ENCODE results near the gene ARHGEF2. TPM values are rescaled to one million over a fixed set of nuclear protein-coding genes. Genes with fewer than 3 reads are reported as not detected.
A peak's percentile ranks its signal among the peaks of the same experiment; 100 is the strongest.

ARHGEF2 gene
- total and polyA plus RNA-seq, 2 of the 13 experiments (the other 11 are each of a cell fraction or from before 2014, with no cell fraction given) = 16.1 to 32.1 TPM

- TF ChIP-seq ARID4A (CRISPR knock-in tag; IDR thresholded peaks at IDR 0.05; ENCODE audit: borderline replicate concordance) (peak; percentile 36), GABPA (IDR thresholded peaks at IDR 0.05; ENCODE audit: low read depth, low read length) (0 out of 2 replicates have a peak, but pooled peaks have one; percentile 11), GABPA (CRISPR knock-in tag; IDR thresholded peaks at IDR 0.05; ENCODE audit: low read depth) (peak; percentile 56; the same call in 1 of the 2 replicates), ZNF768 (CRISPR knock-in tag; IDR thresholded peaks at IDR 0.05) (0 out of 2 replicates have a peak, but pooled peaks have one; percentile 20), IRF9 (CRISPR knock-in tag; IDR thresholded peaks at IDR 0.05; ENCODE audit: borderline replicate concordance) (peak; percentile 52; the same call in 1 of the 2 replicates), ZMYM3 (CRISPR knock-in tag; IDR thresholded peaks at IDR 0.05) (no peak), HDAC2 (CRISPR knock-in tag; IDR thresholded peaks at IDR 0.05) (0 out of 2 replicates have a peak, but pooled peaks have one; percentile 16), PRDM15 (CRISPR knock-in tag; IDR thresholded peaks at IDR 0.05) (no peak; the same call in 1 of the 2 replicates), ZNF772 (CRISPR knock-in tag; IDR thresholded peaks at IDR 0.05) (peak; percentile 48; the same call in 1 of the 2 replicates), NFYC (CRISPR knock-in tag; IDR thresholded peaks at IDR 0.05) (no peak), ZNF580 (CRISPR knock-in tag; IDR thresholded peaks at IDR 0.05; ENCODE audit: borderline replicate concordance, low read depth) (no peak), ZNF614 (CRISPR knock-in tag; IDR thresholded peaks at IDR 0.05; ENCODE audit: borderline replicate concordance) (0 out of 2 replicates have a peak, but pooled peaks have one; percentile 25), SOX5 (CRISPR knock-in tag; IDR thresholded peaks at IDR 0.05; ENCODE audit: borderline replicate concordance) (0 out of 2 replicates have a peak, but pooled peaks have one; percentile 7)
- TF ChIP-seq, protein P1, sequence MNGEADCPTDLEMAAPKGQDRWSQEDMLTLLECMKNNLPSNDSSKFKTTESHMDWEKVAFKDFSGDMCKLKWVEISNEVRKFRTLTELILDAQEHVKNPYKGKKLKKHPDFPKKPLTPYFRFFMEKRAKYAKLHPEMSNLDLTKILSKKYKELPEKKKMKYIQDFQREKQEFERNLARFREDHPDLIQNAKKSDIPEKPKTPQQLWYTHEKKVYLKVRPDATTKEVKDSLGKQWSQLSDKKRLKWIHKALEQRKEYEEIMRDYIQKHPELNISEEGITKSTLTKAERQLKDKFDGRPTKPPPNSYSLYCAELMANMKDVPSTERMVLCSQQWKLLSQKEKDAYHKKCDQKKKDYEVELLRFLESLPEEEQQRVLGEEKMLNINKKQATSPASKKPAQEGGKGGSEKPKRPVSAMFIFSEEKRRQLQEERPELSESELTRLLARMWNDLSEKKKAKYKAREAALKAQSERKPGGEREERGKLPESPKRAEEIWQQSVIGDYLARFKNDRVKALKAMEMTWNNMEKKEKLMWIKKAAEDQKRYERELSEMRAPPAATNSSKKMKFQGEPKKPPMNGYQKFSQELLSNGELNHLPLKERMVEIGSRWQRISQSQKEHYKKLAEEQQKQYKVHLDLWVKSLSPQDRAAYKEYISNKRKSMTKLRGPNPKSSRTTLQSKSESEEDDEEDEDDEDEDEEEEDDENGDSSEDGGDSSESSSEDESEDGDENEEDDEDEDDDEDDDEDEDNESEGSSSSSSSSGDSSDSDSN (CRISPR knock-in tag; IDR thresholded peaks at IDR 0.05) = peak; percentile 56; the same call in 1 of the 2 replicates
- TF ChIP-seq, protein P2, sequence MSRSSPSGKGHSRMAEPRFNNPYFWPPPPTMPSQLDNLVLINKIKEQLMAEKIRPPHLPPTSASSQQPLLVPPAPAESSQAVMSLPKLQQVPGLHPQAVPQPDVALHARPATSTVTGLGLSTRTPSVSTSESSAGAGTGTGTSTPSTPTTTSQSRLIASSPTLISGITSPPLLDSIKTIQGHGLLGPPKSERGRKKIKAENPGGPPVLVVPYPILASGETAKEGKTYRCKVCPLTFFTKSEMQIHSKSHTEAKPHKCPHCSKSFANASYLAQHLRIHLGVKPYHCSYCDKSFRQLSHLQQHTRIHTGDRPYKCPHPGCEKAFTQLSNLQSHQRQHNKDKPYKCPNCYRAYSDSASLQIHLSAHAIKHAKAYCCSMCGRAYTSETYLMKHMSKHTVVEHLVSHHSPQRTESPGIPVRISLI (CRISPR knock-in tag; IDR thresholded peaks at IDR 0.05; ENCODE audit: borderline replicate concordance) = no peak
Measured at GRCh38 chr1:155978325-155978972, at the start of gene ARHGEF2 (continued).

Data from HepG2 (cell line).